ENCODE results near the gene NLRP5.
A peak's percentile ranks its signal among the peaks of the same experiment; 100 is the strongest.

The NLRP5 gene

GRCh38 chr19:56106397-56106849, 119.8 kb downstream of the NLRP5 start:
- Histone ChIP-seq H3K4me3 (no peak overlapping the region), H3K9me3 (no peaks in the 10 kb centered on the region), H3K27me3 (no peaks in the 10 kb centered on the region), H3K36me3 (peaks cover 9 to 21% (median 18%) of the 10 kb centered on the region in 3 donors), H3K27ac (peak overlapping the region; percentile 86 to 93), H3K4me1 (peaks cover 0 to 70% (median 58%) of the 10 kb centered on the region in 4 donors)
- no peak for TF ChIP-seq CTCF (IDR thresholded peaks at IDR 0.05)
- intact Hi-C loops (cut with DNase I; ENCODE audit: low total_unique reads) = loop anchor here (10.0 kb wide), 1 partner anchor 208 kb away; the partner anchor contains the start of gene ZSCAN5A
- no peak for DNase-seq

- peak overlapping the region; percentile 86 to 93 for H3K27ac ChIP-seq
Observed at GRCh38 chr19:56106993-56107392, 120.4 kb downstream of the NLRP5 start.

GRCh38 chr19:56107626-56108351, 121.2 kb downstream of the NLRP5 start:
- TF ChIP-seq CTCF (IDR thresholded peaks at IDR 0.05) = no peak
- peak overlapping the region; percentile 86 to 93 for H3K27ac ChIP-seq
- peak; percentile 39 to 88 for DNase-seq
- peak overlapping the region; percentile 31 to 43 for H3K4me3 ChIP-seq
- intact Hi-C loops (cut with DNase I; ENCODE audit: low total_unique reads) = loop anchor here (10.0 kb wide), 1 partner anchor 207 kb away; the partner anchor contains the start of gene ZSCAN5A
- peaks cover 0 to 14% (median 5%) of the 10 kb centered on the region in 3 donors for H3K36me3 ChIP-seq
- no peaks in the 10 kb centered on the region for H3K9me3 ChIP-seq
- H3K27me3 ChIP-seq = no peaks in the 10 kb centered on the region
- H3K4me1 ChIP-seq = peaks cover 0 to 83% (median 69%) of the 10 kb centered on the region in 4 donors

More at GRCh38 chr19:56106993-56107392, 120.4 kb downstream of the NLRP5 start:
- no peak for DNase-seq
- Histone ChIP-seq H3K4me3 (no peak overlapping the region), H3K9me3 (no peaks in the 10 kb centered on the region), H3K27me3 (no peaks in the 10 kb centered on the region), H3K4me1 (peaks cover 0 to 75% (median 62%) of the 10 kb centered on the region in 4 donors), H3K36me3 (peaks cover 5 to 19% (median 13%) of the 10 kb centered on the region in 3 donors)
- TF ChIP-seq CTCF (IDR thresholded peaks at IDR 0.05) = no peak
- intact Hi-C loops (cut with DNase I; ENCODE audit: low total_unique reads) = loop anchor here (10.0 kb wide), 1 partner anchor 208 kb away; the partner anchor contains the start of gene ZSCAN5A

DNA sequence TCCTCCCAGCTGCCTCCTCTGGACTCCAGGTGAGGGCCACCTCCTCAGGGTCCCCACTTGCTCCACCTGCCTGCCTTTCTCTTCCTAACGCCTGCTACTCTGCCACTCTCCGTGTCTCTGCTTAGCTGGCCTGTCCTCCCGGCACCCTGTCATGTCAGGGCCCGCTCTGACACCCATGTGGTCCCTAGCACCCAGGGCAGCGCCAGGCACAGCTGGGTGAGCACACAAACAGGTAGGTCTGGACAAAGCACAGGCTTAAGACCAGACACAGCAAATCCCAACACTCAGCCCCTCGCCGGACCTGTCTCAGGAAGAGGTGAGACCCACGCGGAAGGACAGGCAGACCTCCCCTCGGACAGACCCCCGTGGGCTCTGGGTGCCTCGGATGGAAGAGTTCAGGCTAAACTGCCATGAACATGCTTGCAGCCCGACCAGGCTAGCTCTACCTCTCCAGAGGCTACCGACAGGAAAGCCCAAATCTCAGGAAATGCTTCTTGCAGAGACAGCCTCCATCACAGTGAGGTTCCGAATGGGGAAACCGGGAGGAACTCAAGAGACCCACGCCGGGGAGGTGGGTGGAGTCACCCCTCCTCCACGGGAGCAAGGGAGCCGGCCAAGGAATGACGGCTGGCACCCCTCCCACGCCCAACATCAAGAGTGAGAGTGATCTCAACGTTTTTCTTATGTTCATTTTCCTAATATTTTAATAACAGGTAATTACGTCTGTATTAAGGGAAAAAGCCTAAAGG, 122.0 kb downstream of the NLRP5 start:
- no peak for TF ChIP-seq CTCF (IDR thresholded peaks at IDR 0.05)
- Histone ChIP-seq H3K27me3 (no peaks in the 10 kb centered on the region), H3K4me3 (peak overlapping the region; percentile 31 to 43), H3K4me1 (peaks cover 0 to 90% (median 72%) of the 10 kb centered on the region in 4 donors), H3K27ac (peak overlapping the region; percentile 86 to 93), H3K36me3 (peaks cover 0 to 12% (median 0%) of the 10 kb centered on the region in 3 donors), H3K9me3 (no peaks in the 10 kb centered on the region)
- no peak for DNase-seq
- intact Hi-C loops (cut with DNase I; ENCODE audit: low total_unique reads) = loop anchor here (10.0 kb wide), 1 partner anchor 206 kb away; the partner anchor contains the start of gene ZSCAN5A

- intact Hi-C loops (cut with DNase I; ENCODE audit: low total_unique reads) = loop anchor here (10.0 kb wide), 1 partner anchor 206 kb away; the partner anchor contains the start of gene ZSCAN5A
- no peaks in the 10 kb centered on the region for H3K9me3 ChIP-seq
- TF ChIP-seq CTCF (IDR thresholded peaks at IDR 0.05) = no peak
- no peaks in the 10 kb centered on the region for H3K27me3 ChIP-seq
- peak overlapping the region; percentile 86 to 93 for H3K27ac ChIP-seq
- peak overlapping the region; percentile 31 to 43 for H3K4me3 ChIP-seq
- H3K36me3 ChIP-seq = peaks cover 0 to 12% (median 0%) of the 10 kb centered on the region in 3 donors
- peaks cover 0 to 95% (median 75%) of the 10 kb centered on the region in 4 donors for H3K4me1 ChIP-seq
- no peak for DNase-seq
Observed at GRCh38 chr19:56109226-56109625, 122.7 kb downstream of the NLRP5 start.

Measured in tibial artery (tissue), 4 donors.